LNCaP clone FGC (cell line): ENCODE measurements around the gene FBXL22.

Experiments used
- DNase-seq: peaks from one replicate; pipeline ENCODE4 v3.0.0-alpha.2; 2011; ENCODE audit warnings: low read depth
- H3K4me3 ChIP-seq: 2 replicates; pipeline ENCODE4 v1.5.1; 2011; ENCODE audit warnings: mild to moderate bottlenecking, low read depth, low read length, control low read depth
- TF ChIP-seq, protein P1 (sequence below): IDR thresholded peaks from 2 replicates; pipeline ENCODE4 v1.5.1; 2012; ENCODE audit warnings: mild to moderate bottlenecking; ENCODE audit not compliant: control insufficient read depth, insufficient read depth; ENCODE audit errors: extremely low read depth

The FBXL22 gene

DNA sequence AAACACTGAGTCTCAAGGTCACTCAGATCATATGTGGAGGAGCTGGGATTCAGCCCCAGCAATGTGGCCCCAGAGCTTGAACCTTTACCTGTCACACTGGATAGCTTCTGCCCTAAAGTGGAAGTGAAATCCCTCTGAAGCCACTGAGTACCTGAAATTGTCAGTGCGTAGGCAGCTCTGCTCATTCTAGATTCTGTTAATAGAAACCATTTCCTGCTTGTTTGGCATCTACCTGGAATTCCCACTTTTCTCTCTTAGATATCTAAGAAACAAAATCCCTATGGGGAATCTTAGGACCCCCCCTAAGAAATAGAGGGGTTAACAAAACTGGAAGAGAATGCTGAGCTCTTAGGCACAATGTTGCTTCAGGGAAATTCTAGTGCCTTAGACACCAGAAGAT lies 29.8 kb downstream of the FBXL22 start:
- no peak for DNase-seq
- TF ChIP-seq, protein P1, sequence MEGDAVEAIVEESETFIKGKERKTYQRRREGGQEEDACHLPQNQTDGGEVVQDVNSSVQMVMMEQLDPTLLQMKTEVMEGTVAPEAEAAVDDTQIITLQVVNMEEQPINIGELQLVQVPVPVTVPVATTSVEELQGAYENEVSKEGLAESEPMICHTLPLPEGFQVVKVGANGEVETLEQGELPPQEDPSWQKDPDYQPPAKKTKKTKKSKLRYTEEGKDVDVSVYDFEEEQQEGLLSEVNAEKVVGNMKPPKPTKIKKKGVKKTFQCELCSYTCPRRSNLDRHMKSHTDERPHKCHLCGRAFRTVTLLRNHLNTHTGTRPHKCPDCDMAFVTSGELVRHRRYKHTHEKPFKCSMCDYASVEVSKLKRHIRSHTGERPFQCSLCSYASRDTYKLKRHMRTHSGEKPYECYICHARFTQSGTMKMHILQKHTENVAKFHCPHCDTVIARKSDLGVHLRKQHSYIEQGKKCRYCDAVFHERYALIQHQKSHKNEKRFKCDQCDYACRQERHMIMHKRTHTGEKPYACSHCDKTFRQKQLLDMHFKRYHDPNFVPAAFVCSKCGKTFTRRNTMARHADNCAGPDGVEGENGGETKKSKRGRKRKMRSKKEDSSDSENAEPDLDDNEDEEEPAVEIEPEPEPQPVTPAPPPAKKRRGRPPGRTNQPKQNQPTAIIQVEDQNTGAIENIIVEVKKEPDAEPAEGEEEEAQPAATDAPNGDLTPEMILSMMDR = no peak
- no peak overlapping the region for H3K4me3 ChIP-seq

DNA sequence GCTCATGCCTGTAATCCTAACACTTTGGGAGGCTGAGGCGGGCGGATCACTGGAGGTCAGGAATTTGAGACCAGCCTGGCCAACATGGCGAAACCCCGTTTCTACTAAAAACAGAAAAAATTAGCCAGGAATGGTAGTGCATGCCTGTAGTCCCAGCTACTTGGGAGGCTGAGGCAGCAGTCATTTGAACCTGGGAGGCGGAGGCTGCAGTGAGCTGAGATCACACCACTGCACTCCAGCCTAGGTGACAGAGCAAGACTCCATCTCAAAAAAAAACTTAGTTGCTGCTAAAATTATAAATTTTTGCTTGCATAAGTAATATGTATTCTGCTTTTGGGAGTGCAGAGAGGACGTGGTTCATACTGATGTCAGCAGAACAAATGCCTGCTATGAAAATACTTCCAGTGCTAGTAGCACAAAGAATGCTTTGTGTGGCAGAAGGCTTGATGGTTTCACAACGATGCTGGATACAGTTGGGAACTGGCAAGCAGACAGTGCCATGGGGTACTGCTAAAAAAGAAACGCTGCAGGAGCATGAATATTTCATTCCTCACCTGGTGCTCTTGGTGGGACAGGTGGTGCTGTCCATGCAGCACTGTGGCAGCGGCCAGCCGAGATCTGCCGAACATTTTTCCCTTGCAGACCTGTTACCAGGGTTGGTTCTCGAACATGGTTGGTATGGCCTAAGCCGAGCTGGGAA lies 31.1 kb downstream of the FBXL22 start:
- DNase-seq = no peak
- no peak overlapping the region for H3K4me3 ChIP-seq
- TF ChIP-seq, protein P1 = no peak

DNA sequence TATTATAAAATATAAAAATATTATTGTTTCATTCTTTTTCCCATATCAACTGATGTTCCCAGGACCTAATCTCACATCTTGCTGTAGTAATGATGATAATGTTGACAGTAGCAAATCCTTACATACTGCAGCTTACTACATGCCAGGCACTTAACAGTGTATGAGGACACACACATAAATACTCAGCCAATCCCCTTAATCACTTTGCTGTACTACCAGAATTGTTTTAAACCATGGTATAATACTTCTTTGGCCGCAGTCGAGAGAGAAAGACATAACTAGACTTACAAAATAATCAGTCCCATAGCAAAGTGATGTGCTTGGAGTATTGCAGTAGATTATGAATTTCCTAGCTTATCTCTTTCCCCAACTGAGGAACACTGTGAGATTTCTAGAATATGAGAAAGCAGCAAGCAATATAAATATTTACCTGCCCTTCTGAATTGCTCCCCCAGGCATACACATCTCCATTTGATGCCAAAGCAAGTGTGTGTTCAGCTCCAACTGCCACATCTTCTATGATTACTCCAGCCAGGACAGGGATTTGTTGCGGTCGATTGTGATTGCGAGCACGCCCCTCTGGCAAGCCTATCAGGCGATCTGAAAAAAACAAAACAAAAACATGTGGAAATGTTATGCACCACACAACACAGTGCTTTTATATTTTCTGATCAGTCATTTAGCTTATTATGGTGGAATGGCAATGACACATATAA lies 33.0 kb downstream of the FBXL22 start:
- no peak overlapping the region for H3K4me3 ChIP-seq
- no peak for DNase-seq
- TF ChIP-seq, protein P1 = no peak

DNA sequence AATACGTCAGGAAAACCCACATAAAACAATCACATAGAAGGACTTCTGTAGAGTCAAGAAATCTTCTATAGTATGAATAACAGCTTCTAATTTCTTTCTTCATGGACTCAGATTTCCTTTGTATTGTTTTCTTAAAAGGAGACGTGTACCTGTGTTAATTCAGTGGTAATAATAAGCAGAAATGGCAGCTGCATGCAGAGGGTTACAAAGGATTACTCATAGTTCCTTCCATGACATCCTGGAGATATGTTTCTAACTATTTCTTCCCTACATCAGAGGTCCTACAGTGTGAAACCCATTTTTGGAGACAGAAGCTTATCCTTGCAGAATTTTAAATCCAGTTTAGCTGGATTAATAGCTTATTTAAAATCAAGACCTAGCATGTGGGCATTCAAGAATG lies 36.1 kb downstream of the FBXL22 start:
- TF ChIP-seq, protein P1 = no peak
- DNase-seq = no peak

DNA sequence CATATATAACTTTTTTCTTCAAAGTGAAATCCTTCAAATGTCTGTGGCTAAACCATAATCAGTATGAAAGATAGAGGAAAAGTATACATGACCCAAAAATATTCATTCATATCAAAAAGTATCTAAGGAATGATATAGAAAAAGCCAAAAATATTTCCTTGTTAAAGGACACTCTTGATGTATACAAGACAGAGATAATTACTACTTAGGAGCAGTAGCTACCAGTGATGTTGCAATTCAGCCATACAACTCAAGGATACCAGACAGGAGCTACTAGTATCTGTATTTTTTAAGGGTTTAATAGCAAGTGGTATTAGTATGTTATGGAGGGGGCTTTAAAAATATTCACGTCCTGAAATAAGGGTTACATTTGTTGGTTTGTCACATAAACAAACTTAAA lies 37.0 kb downstream of the FBXL22 start:
- no peak overlapping the region for H3K4me3 ChIP-seq
- DNase-seq = no peak
- TF ChIP-seq, protein P1 = no peak

More for the DNA sequence above, 36.1 kb downstream of the FBXL22 start:
- H3K4me3 ChIP-seq = no peak overlapping the region

DNA sequence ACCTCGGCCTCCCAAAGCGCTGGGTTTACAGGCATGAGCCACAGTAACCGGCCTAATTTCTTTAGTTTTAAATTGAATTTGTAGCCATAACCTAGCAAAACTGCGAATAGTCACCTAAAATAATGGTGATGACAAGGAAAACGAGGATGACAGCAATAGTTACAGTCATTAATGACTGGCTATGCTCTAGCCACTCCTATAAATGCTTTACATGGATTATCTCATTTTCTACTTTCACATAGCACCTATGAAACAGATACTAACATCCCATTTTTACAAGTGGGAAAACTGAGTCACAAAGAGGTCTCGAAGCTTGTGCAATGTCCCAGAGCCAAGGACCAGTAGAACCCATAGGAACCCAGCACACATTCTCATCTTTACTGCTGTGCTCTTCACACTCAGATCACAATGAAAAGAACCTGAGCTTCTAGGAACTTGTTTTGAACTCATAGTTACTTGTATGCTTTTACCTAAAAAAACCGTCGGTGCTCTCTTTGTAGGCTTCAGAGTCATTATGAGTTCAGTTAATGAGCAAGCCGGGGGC lies 39.4 kb downstream of the FBXL22 start:
- H3K4me3 ChIP-seq = no peak overlapping the region
- TF ChIP-seq, protein P1 = no peak

DNA sequence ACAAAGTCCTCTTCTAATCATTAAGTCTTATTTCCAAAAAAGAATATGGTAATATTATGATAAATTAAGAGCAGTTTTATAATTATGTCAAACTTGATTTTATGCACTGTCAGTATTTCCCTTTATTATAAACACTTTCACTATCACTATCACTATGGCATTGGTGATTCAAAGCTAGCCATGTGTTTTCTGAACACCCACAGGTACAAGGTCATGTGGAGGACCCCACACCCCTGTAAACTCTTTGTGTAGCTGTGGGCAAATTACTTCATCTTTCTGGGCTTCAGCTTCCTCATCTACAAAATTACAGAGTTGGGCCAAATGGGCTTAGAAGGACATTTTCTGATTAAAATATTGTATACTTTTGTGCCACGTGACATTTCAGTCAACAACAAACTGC lies 41.7 kb downstream of the FBXL22 start:
- no peak overlapping the region for H3K4me3 ChIP-seq
- no peak for DNase-seq
- TF ChIP-seq, protein P1 = no peak

More for the DNA sequence above, 39.4 kb downstream of the FBXL22 start:
- no peak for DNase-seq
